Lower leg skin (tissue), 4 donors: ENCODE data around the gene KIAA0513. TPM values are rescaled to one million over a fixed set of nuclear protein-coding genes. Genes with fewer than 3 reads are reported as not detected.

Experiments used
- DNase-seq, 2 donors: peaks; one replicate each; pipeline ENCODE4 v3.0.0-alpha.2; 2019; ENCODE audit warnings: low spot score in 2 of 2
- H3K4me3 ChIP-seq: fragments of 200-600 bp; sonication (generic); 2 replicates; pipeline ENCODE4 v1.5.1; 2017; ENCODE audit warnings: mild to moderate bottlenecking, low read depth; ENCODE audit not compliant: poor library complexity, severe bottlenecking
- CTCF ChIP-seq, 3 donors: fragments of 450-650 bp; IDR thresholded peaks; one replicate each; pipeline ENCODE4 v1.5.1; 2016; ENCODE audit warnings: antibody characterized with exemption in 3 of 3, mild to moderate bottlenecking in 3 of 3, moderate library complexity in 2 of 3
- POLR2A ChIP-seq, 2 donors: fragments of 450-650 bp; IDR thresholded peaks; one replicate each; pipeline ENCODE4 v1.6.1; 2016 to 2017; ENCODE audit warnings: antibody characterized with exemption in 2 of 2, mild to moderate bottlenecking in 1 of 2, moderate library complexity in 1 of 2
- WGBS, 2 donors: methylation state at CpG; one replicate each; pipeline ENCODE4 v1.1.5; 2018; 5-methylcytosine and 5-hydroxymethylcytosine counted together
- intact Hi-C: fragments of 100-400 bp; cut with DNase I; formaldehyde crosslinking; loops from one replicate; pipeline ENCODE4 v1.15.0; 2023; ENCODE audit warnings: low total_unique reads
- total RNA-seq, 4 donors: library from RNA; depleted of rRNA; stranded (reverse); fragments of >200 nt; gene quantifications; one replicate each; pipeline ENCODE4 v1.1.0, GENCODE V29; 2016

KIAA0513 gene
- total RNA-seq, 4 donors from 2014 or later, result 37.5 to 48.1 (median 39.2) TPM

GRCh38 chr16:85056211-85056748, 28.7 kb downstream of the KIAA0513 start:
- no peak for TF ChIP-seq CTCF (IDR thresholded peaks at IDR 0.05)
- no peak overlapping the region for H3K4me3 ChIP-seq
- WGBS, 2 donors, result 70 to 77% methylated on average over 16 of the region's 16 CpGs
- intact Hi-C loops, result no loop called here
- DNase-seq, result no peak

- intact Hi-C loops, result no loop called here
- DNase-seq, result no peak
- WGBS, 2 donors, result 90 to 93% methylated on average over 9 of the region's 9 CpGs
- H3K4me3 ChIP-seq, result no peak overlapping the region
- no peak for TF ChIP-seq CTCF (IDR thresholded peaks at IDR 0.05)
- TF ChIP-seq POLR2A (IDR thresholded peaks at IDR 0.05), result no peak
These were observed 29.8 kb downstream of the KIAA0513 start for GRCh38 chr16:85057212-85057889.

DNA sequence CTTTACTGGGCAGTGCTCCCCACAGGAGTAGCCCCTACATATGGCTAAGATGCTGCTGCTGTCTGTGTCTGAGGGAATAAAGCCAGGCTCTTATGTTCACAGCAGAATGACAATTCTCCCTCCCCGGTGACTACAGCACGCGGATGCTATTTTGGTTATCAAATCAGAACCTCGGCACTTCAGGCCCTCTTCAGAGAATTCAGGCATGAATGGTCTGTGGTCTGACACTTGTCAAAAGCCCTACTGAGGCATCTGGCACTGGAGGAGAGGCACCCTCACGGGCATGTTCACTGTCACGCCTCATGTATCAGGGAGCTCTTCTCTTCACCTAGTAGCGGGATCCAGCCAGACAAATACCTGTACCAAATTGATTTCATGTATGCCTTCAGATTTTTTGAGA, 30.4 kb downstream of the KIAA0513 start:
- WGBS, 2 donors, result 97% methylated on average over 7 of the region's 7 CpGs
- H3K4me3 ChIP-seq, result no peak overlapping the region
- intact Hi-C loops, result no loop called here
- no peak for DNase-seq
- no peak for TF ChIP-seq POLR2A (IDR thresholded peaks at IDR 0.05)
- TF ChIP-seq CTCF (IDR thresholded peaks at IDR 0.05), result no peak

DNA sequence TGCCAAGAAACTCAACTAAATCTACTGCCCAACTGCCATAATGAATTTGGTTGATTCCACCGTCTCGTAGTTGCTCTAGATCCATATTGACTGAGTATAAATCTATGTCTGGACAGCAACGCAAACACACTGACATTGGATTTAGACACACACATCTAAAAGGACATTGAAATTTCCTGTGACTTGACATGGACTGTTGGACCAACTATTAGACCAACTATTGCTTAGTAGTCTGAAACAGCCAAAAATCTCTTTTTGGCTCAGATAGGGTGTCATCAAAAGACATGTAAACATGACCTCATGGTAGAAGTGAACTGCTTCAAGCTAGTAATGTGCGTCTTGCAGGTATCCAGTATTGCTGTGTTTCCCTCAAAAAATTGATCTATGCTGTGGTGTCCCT, 31.3 kb downstream of the KIAA0513 start:
- 92 to 96% methylated on average over 4 of the region's 4 CpGs for WGBS, 2 donors

GRCh38 chr16:85061566-85061965, 34.0 kb downstream of the KIAA0513 start:
- WGBS, 2 donors, result 82 to 86% methylated on average over 8 of the region's 8 CpGs
- intact Hi-C loops, result no loop called here
- DNase-seq, result peak in 1 of 2 donors; percentile 43
- TF ChIP-seq CTCF (IDR thresholded peaks at IDR 0.05) (no peak), POLR2A (IDR thresholded peaks at IDR 0.05) (no peak)
- no peak overlapping the region for H3K4me3 ChIP-seq

More for the DNA sequence above, 31.3 kb downstream of the KIAA0513 start:
- intact Hi-C loops, result no loop called here
- TF ChIP-seq POLR2A (IDR thresholded peaks at IDR 0.05), result no peak
- TF ChIP-seq CTCF (IDR thresholded peaks at IDR 0.05), result no peak
- no peak overlapping the region for H3K4me3 ChIP-seq
- no peak for DNase-seq

GRCh38 chr16:85062323-85062722, 34.7 kb downstream of the KIAA0513 start:
- DNase-seq, result no peak
- no peak overlapping the region for H3K4me3 ChIP-seq
- intact Hi-C loops, result no loop called here
- 94 to 96% methylated on average over 9 of the region's 9 CpGs for WGBS, 2 donors
- TF ChIP-seq POLR2A (IDR thresholded peaks at IDR 0.05) (no peak), CTCF (IDR thresholded peaks at IDR 0.05) (no peak)
